ENCODE results near the gene C2CD2L. TPM values are rescaled to one million over a fixed set of nuclear protein-coding genes. Genes with fewer than 3 reads are reported as not detected.

Gene C2CD2L
- polyA plus RNA-seq, 3 donors = 3.8 to 60.2 (median 6.4) TPM

GRCh38 chr11:119095066-119095880 lies 11.9 kb upstream of the C2CD2L start:
- Histone ChIP-seq H3K79me2 (ENCODE audit: insufficient read depth, low read length) (peaks cover 62% of the 10 kb centered on the region), H3K9me3 (replicated peaks in 1 of 2; ENCODE audit: control insufficient read depth in 1 of 2, insufficient read depth in 1 of 2, low read length in 2 of 2) (no peaks in the 10 kb centered on the region), H3K9ac (ENCODE audit: insufficient read depth, low read length, poor library complexity, severe bottlenecking) (peak overlapping the region; percentile 81), H4K20me1 (ENCODE audit: insufficient read depth, low read length) (peaks cover 15% of the 10 kb centered on the region), H3K27me3 (ENCODE audit: control insufficient read depth in 2 of 2, insufficient read depth in 2 of 2, low read length in 2 of 2) (no peaks in the 10 kb centered on the region), H3K36me3 (replicated peaks in 1 of 2; ENCODE audit: control insufficient read depth in 1 of 2, insufficient read depth in 2 of 2, low read length in 2 of 2) (peaks cover 18 to 34% of the 10 kb centered on the region in 2 donors), H2AFZ (ENCODE audit: insufficient read depth, low read depth, low read length, poor library complexity, severe bottlenecking) (peak overlapping the region; percentile 82), H3K4me3 (replicated peaks in 1 of 3; ENCODE audit: low read depth in 2 of 3, low read length in 3 of 3) (peak overlapping the region; percentile 59 to 92 (median 72)), H3K4me2 (replicated peaks; ENCODE audit: extremely low read depth, low read length, poor library complexity, severe bottlenecking) (peak overlapping the region; percentile 96), H3K27ac (ENCODE audit: low read depth in 1 of 2, low read length in 2 of 2) (peak overlapping the region; percentile 60 to 81), H3K4me1 (ENCODE audit: control insufficient read depth in 1 of 2, insufficient read depth in 2 of 2, low read length in 2 of 2) (peaks cover 41 to 50% of the 10 kb centered on the region in 2 donors)
- Mint-ChIP-seq H3K4me3 (peak overlapping the region; percentile 87 to 91), H3K4me1 (peaks cover 47% of the 10 kb centered on the region), H3K9me3 (peaks cover 0 to under 1% (median 0%) of the 10 kb centered on the region in 7 donors), H3K27ac (peak overlapping the region; percentile 84 to 92 (median 91)), H3K36me3 (peaks cover 29 to 37% of the 10 kb centered on the region in 2 donors), H3K27me3 (ENCODE audit: low read depth in 3 of 3) (peaks cover 0 to 1% (median 0%) of the 10 kb centered on the region in 3 donors)
- TF ChIP-seq, protein P1, sequence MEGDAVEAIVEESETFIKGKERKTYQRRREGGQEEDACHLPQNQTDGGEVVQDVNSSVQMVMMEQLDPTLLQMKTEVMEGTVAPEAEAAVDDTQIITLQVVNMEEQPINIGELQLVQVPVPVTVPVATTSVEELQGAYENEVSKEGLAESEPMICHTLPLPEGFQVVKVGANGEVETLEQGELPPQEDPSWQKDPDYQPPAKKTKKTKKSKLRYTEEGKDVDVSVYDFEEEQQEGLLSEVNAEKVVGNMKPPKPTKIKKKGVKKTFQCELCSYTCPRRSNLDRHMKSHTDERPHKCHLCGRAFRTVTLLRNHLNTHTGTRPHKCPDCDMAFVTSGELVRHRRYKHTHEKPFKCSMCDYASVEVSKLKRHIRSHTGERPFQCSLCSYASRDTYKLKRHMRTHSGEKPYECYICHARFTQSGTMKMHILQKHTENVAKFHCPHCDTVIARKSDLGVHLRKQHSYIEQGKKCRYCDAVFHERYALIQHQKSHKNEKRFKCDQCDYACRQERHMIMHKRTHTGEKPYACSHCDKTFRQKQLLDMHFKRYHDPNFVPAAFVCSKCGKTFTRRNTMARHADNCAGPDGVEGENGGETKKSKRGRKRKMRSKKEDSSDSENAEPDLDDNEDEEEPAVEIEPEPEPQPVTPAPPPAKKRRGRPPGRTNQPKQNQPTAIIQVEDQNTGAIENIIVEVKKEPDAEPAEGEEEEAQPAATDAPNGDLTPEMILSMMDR (IDR thresholded peaks at IDR 0.05) = peak; percentile 42
- WGBS (ENCODE audit: insufficient coverage) = 0% methylated on average over 72 of the region's 79 CpGs
- intact Hi-C loops (cut with micrococcal nuclease) = loop anchor here (2.0 to 10.0 kb wide), 2 partner anchors 38 to 100 kb away; partner anchors contain the start of gene HYOU1 (in 1 of the 2)
- DNase-seq = peak; percentile 99 to 100 (median 99)

DNA sequence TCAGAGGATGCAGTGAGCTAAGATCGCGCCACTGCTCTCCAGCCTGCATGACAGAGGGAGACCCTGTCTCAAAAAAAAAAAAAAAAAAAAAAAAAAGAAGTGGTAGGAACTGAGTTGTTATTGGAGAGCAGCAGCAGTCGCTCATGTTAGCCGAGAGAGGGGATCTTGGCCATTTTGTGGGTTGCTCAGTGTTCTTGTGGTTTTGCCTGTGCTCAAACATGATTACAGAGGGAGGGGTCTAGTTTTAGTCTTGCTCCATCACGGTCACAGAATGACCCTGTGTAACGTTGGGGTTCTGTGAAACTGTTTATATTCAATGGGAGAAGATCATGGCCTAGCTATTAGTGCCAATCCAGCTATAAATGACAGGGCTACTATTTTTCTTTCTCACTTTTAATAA lies 7.4 kb upstream of the C2CD2L start:
- Histone ChIP-seq H3K27me3 (ENCODE audit: control insufficient read depth in 2 of 2, insufficient read depth in 2 of 2, low read length in 2 of 2) (no peaks in the 10 kb centered on the region), H3K4me1 (ENCODE audit: control insufficient read depth in 1 of 2, insufficient read depth in 2 of 2, low read length in 2 of 2) (peaks cover 34 to 40% of the 10 kb centered on the region in 2 donors), H3K27ac (ENCODE audit: low read depth in 1 of 2, low read length in 2 of 2) (no peak overlapping the region), H3K9ac (ENCODE audit: insufficient read depth, low read length, poor library complexity, severe bottlenecking) (no peak overlapping the region), H2AFZ (ENCODE audit: insufficient read depth, low read depth, low read length, poor library complexity, severe bottlenecking) (no peak overlapping the region), H3K9me3 (replicated peaks in 1 of 2; ENCODE audit: control insufficient read depth in 1 of 2, insufficient read depth in 1 of 2, low read length in 2 of 2) (no peaks in the 10 kb centered on the region), H3K4me2 (replicated peaks; ENCODE audit: extremely low read depth, low read length, poor library complexity, severe bottlenecking) (no peak overlapping the region), H3K4me3 (replicated peaks in 1 of 3; ENCODE audit: low read depth in 2 of 3, low read length in 3 of 3) (no peak overlapping the region), H4K20me1 (ENCODE audit: insufficient read depth, low read length) (peaks cover 15% of the 10 kb centered on the region), H3K79me2 (ENCODE audit: insufficient read depth, low read length) (peaks cover 48% of the 10 kb centered on the region), H3K36me3 (replicated peaks in 1 of 2; ENCODE audit: control insufficient read depth in 1 of 2, insufficient read depth in 2 of 2, low read length in 2 of 2) (peaks cover 18 to 28% of the 10 kb centered on the region in 2 donors)
- Mint-ChIP-seq H3K4me1 (peaks cover 43% of the 10 kb centered on the region), H3K27me3 (ENCODE audit: low read depth in 3 of 3) (no peaks in the 10 kb centered on the region), H3K9me3 (peaks cover 0 to 2% (median 0%) of the 10 kb centered on the region in 7 donors), H3K36me3 (peaks cover 25 to 32% of the 10 kb centered on the region in 2 donors), H3K4me3 (no peak overlapping the region), H3K27ac (peak overlapping the region in 1 of 7 donors; percentile 56)
- intact Hi-C loops (cut with micrococcal nuclease) = loop anchor here (2.0 to 10.0 kb wide), 4 partner anchors 15 to 95 kb away; partner anchors contain the start of genes VPS11 (in 2 of the 2), HMBS (in 1 of the 2), RPS25 (in 1 of the 2) and TRAPPC4 (in 1 of the 2)
- 45% methylated on average over 5 of the region's 6 CpGs for WGBS (ENCODE audit: insufficient coverage)
- TF ChIP-seq, protein P1 (IDR thresholded peaks at IDR 0.05) = no peak
- DNase-seq = no peak
